Cardiac muscle cell (in vitro differentiated cells and primary cell): ENCODE measurements around the gene MACROD2. TPM values are rescaled to one million over a fixed set of nuclear protein-coding genes. Genes with fewer than 3 reads are reported as not detected.

ENCODE experiments used
- DNase-seq, 2 donors: peaks; one replicate each; pipeline versions ENCODE4 v3.0.0 to v3.0.0-alpha.2; 2010 to 2017; ENCODE audit warnings: low read depth in 1 of 2, low spot score in 1 of 2
- H3K27ac ChIP-seq: fragments of 200-600 bp; sonication (generic); 2 replicates; pipeline ENCODE4 v1.5.1; 2016
- H3K27me3 ChIP-seq: fragments of 200-600 bp; sonication (generic); 2 replicates; pipeline ENCODE4 v1.6.0; 2016; ENCODE audit warnings: control low read depth
- H3K36me3 ChIP-seq: fragments of 200-600 bp; sonication (generic); 2 replicates; pipeline ENCODE4 v1.5.1; 2016; ENCODE audit warnings: control low read depth
- H3K4me1 ChIP-seq: fragments of 200-600 bp; sonication (generic); 2 replicates; pipeline ENCODE4 v1.8.1; 2017; ENCODE audit warnings: low read depth, mild to moderate bottlenecking, mixed run types
- H3K4me3 ChIP-seq: fragments of 200-600 bp; sonication (generic); 2 replicates; pipeline ENCODE4 v1.5.1; 2016; ENCODE audit warnings: mild to moderate bottlenecking
- H3K9me3 ChIP-seq: fragments of 200-600 bp; sonication (generic); 2 replicates; pipeline ENCODE4 v1.5.1; 2017; ENCODE audit warnings: low read depth, mild to moderate bottlenecking, control low read depth
- CTCF ChIP-seq: IDR thresholded peaks from 2 replicates; pipeline ENCODE4 v1.5.1; 2012; ENCODE audit warnings: low read depth, mild to moderate bottlenecking, low read length
- polyA plus RNA-seq: library from polyadenylated mRNA; unstranded; fragments of >200 nt; fragmentation: Nextera tagmentation; extraction: Ambion mirVana; gene quantifications from 2 replicates; pipeline ENCODE4 v1.2.1, GENCODE V29; 2016
- total RNA-seq: library from RNA; depleted of rRNA; stranded (reverse); fragments of >200 nt; gene quantifications from 2 replicates; pipeline ENCODE4 v1.2.3, GENCODE V29; 2016

MACROD2 gene
- total and polyA plus RNA-seq, 2 experiments from 2014 or later = 9.3 to 14.4 TPM

GRCh38 chr20:14828459-14828858 is 833.1 kb downstream of the MACROD2 start:
- H3K4me1 ChIP-seq = no peaks in the 10 kb centered on the region
- no peak for DNase-seq
- TF ChIP-seq CTCF = no peak
- no peak overlapping the region for H3K27ac ChIP-seq
- no peaks in the 10 kb centered on the region for H3K36me3 ChIP-seq
- H3K27me3 ChIP-seq = no peaks in the 10 kb centered on the region
- no peak overlapping the region for H3K4me3 ChIP-seq
- H3K9me3 ChIP-seq = no peaks in the 10 kb centered on the region

- no peak overlapping the region for H3K4me3 ChIP-seq
- no peaks in the 10 kb centered on the region for H3K9me3 ChIP-seq
- DNase-seq = no peak
- H3K4me1 ChIP-seq = no peaks in the 10 kb centered on the region
- H3K36me3 ChIP-seq = no peaks in the 10 kb centered on the region
- TF ChIP-seq CTCF = no peak
- no peaks in the 10 kb centered on the region for H3K27me3 ChIP-seq
- H3K27ac ChIP-seq = no peak overlapping the region
Observed at GRCh38 chr20:14829906-14830305, 834.6 kb downstream of the MACROD2 start.

- H3K36me3 ChIP-seq = no peaks in the 10 kb centered on the region
- H3K27me3 ChIP-seq = no peaks in the 10 kb centered on the region
- H3K9me3 ChIP-seq = no peaks in the 10 kb centered on the region
- no peak for TF ChIP-seq CTCF
- DNase-seq = no peak
- no peak overlapping the region for H3K27ac ChIP-seq
- no peak overlapping the region for H3K4me3 ChIP-seq
- H3K4me1 ChIP-seq = no peaks in the 10 kb centered on the region
Observed at GRCh38 chr20:14830466-14830865, 835.1 kb downstream of the MACROD2 start.

GRCh38 chr20:14830899-14831298 is 835.6 kb downstream of the MACROD2 start:
- DNase-seq = no peak
- Histone ChIP-seq H3K4me3 (no peak overlapping the region), H3K36me3 (no peaks in the 10 kb centered on the region), H3K9me3 (no peaks in the 10 kb centered on the region), H3K27me3 (no peaks in the 10 kb centered on the region), H3K4me1 (no peaks in the 10 kb centered on the region), H3K27ac (no peak overlapping the region)
- TF ChIP-seq CTCF = no peak

GRCh38 chr20:14832630-14833029 is 837.3 kb downstream of the MACROD2 start:
- no peak for DNase-seq
- H3K36me3 ChIP-seq = no peaks in the 10 kb centered on the region
- H3K9me3 ChIP-seq = no peaks in the 10 kb centered on the region
- no peak for TF ChIP-seq CTCF
- no peaks in the 10 kb centered on the region for H3K4me1 ChIP-seq
- H3K27ac ChIP-seq = no peak overlapping the region
- no peak overlapping the region for H3K4me3 ChIP-seq
- no peaks in the 10 kb centered on the region for H3K27me3 ChIP-seq
